Stimulated activated CD4-positive, alpha-beta T cell treated with anti-CD3 and anti-CD28 coated beads, Interleukin-15, amount 100 ng/mL, for 1 hour (primary cell): ENCODE measurements around the gene AGR3.

Experiments used
- DNase-seq, 2 donors: peaks; one replicate each; pipeline ENCODE4 v3.0.0-alpha.2; 2020; ENCODE audit warnings: low read depth in 1 of 2, low spot score in 1 of 2

AGR3 gene

GRCh38 chr7:16881844-16882243 lies at the start of gene AGR3:
TSS of gene AGR3 (minus strand) at chr7:16881983. CDS start at chr7:16878618, 3,365 bp downstream.
- DNase-seq: no peak

DNA sequence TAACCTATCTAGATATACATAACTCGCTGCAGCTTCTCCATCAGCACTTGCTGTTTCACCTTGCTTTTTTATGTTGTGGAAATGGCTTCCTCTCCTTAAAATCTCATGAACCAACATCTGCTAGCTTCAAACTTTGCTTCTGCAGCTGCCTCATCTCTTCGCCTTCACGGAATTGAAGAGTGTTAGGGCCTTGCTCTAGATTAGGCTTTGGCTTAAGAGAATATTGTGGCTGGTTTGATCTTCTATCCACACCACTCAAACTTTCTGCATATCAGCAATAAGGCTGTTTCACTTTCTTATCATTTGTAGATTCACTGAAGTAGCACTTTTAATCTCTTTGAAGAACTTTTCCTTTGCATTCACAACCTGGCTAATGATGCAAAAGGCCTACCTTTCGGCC lies 49.2 kb upstream of the AGR3 start:
- no peak for DNase-seq

GRCh38 chr7:16929146-16929762 lies 47.5 kb upstream of the AGR3 start:
- no peak for DNase-seq

- DNase-seq: no peak
These were observed 45.1 kb upstream of the AGR3 start for GRCh38 chr7:16926861-16927260.

DNA sequence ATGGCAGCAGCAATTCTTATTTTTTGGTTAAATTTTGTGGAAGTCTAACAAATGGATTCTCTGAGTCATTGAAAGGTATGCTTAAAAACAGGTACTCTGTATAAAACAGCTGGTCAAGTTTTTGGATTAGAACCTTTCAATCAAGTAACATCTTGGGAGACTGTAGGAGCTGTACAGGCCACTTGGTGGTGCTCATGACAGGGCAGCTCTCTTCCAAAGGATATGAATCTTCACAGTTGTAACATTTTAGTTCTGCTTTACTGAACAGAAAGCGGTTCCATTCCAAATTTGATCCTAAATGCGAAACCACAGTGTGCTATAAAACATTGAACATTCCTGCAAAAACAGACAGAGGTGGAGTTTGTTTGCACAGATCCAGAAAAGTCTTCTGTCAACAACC lies 44.5 kb upstream of the AGR3 start:
- no peak for DNase-seq

DNA sequence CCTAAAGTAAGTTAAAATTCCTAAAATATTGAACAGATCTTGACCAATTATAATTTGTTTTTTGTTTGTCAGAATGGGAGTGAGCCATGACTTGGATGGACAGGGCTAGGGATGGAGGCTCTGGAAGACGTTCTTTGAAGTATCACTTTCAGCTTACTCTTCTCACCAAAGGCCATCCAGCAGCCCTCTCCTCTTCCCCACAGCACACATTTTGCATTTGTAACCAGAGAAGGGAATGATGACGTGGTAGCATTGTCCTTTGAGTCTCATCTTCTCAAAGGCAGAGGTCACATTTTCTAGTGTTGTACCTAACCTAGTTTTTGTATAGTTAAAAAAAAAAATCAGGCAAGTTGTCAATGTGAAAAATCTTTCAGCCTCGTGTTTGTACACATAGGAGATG lies 43.8 kb upstream of the AGR3 start:
- DNase-seq: no peak

DNA sequence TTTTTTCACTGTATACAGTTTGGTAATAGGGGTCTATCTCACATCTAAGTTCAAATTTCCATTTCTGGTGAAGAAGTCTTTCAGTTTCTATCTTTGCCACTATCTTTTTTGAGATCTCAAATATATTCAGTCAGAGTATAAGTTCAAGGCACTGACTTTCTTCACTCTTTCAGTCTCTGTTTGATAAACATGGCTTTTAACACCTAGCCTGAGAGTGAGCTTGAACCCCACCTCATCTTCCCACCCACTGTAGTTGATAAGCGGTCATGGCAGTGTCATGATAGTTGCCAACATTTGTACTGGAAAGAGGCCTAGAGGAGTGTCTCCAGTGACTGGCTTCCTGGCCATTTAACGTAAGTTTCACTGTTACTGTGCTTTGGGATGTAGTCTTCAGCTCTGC lies 41.2 kb upstream of the AGR3 start:
- DNase-seq: no peak

DNA sequence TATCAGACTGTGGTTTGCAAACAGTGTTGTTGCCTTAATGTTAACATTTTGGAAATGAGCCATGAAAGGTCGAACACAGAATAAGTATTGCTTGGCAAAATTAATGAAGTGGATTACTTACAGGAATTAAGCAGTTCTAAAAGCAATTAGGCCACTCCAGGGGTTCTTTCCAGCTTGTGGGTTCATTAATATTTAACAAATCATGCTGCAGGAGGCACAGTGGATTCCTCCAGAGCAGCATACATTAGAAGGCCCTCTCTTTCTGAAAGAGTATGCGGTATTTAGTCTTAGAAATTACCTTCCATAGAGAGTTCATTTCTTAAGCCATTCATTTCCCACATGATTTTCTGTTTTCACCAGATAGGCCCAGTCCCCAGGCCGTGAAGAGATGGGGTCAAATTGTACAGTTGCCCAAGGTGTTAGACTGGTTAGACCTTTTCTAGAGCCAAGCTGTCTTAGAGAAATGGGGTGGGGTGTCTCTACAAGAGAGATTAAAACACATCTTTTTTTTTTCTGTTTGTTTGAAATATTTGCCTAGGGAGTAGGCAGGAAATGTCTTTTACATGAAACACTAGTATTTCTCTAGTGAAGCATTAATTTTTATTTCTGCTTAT lies 40.0 kb upstream of the AGR3 start:
- DNase-seq: no peak

DNA sequence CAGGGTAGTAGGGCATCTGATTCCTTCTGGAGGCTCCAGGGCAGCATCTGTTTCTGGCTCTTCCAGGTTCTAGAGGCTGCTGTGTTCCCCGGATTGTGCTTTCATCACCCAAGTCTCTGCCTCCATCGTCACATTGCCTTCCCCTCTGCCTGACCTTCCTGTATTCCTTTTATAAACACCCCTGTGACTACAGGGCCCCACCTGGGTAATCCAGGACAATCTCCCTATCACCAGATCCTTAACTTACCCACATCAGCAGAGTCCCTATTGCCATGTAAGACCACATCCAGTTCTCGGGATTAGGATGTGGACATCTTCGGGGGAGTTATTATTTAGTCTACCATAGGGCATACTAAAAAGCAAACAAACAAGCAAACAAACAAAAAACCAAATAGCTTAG lies 39.4 kb upstream of the AGR3 start:
- no peak for DNase-seq

DNA sequence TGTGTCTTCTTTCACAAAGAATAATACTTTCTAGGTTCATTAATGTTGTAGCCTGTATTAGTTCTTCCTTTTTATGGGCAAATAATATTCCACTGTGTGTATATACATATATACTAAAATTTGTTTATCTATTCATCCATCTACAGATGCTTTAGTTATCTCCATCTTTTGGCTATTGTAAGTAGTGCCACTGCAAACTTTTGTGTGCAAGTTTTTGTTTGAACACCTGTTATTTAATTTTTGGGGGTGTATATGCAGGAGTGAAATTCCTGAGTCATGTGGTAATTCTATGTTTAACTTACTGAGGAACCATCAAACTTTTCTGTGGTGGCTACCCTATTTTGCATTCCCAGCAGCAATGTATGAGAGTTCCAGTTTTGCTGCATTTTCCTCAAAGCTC lies 37.7 kb upstream of the AGR3 start:
- no peak for DNase-seq

DNA sequence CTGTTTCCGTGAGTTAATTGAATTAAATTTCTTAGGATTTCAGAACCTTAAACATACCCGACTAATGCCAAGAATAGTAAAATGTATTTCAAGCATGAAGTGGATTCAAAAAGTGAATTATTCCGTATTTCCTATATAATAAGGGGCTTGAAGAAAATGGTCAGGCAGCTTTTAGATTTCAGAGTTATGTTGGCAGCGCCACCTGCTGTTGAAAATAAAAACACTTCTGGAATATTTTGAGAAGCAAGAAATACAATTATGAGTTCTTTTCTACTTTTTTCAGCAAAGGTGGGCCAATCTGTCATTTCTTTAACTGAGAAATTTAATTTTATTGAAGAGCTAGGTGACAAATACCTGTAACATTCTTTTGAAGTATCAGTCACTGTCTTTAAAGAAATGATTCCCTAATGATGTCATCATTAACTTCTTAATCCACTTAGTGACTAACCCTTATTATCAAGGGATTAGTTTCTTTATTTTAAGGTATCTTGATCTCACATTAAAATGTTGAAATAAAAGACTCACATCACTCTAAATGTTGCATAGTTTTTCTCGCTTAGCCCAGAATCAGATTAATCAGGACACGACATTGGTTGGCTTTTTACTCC lies 36.6 kb upstream of the AGR3 start:
- DNase-seq: no peak

DNA sequence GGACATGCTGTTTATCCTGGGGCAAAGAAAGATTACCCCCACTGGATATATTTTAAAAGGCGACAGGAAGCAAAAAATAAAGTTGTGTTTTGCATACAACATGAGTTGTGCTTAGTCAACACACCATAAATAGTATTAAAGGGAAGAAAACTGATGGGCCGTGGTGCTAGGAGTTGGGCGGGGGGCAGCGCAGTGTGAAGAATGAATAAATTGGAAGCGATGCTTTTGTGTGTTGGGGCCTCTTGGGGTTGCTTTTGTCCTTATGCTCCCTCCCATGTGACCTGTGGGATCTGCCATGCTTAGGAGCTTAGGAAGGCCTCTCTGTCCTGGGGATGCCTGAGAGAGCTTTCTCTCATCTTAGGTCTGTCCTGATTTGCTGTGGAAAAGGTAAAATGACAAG lies 35.0 kb upstream of the AGR3 start:
- DNase-seq: no peak

GRCh38 chr7:16916105-16916639 lies 34.4 kb upstream of the AGR3 start:
- no peak for DNase-seq

DNA sequence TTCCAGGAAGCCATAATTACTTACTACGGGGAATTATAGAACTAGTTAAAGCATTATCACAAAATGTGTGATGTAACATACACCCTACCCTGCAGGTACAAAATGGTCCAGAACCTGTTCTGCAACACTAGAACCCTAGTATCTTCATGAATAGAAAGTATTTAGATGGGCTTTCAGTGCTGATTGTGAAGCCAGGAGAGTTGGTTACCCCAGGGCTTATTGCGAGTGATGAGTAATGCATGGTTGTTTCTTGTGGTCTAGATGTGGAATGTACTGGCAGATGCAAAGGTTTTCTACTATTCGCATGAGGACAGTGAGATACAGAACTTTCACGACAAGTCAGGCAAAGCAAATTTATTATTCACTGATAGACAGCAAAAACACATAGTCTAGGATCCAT lies 33.6 kb upstream of the AGR3 start:
- no peak for DNase-seq

- no peak for DNase-seq
These were observed 33.0 kb upstream of the AGR3 start for GRCh38 chr7:16914771-16915170.

DNA sequence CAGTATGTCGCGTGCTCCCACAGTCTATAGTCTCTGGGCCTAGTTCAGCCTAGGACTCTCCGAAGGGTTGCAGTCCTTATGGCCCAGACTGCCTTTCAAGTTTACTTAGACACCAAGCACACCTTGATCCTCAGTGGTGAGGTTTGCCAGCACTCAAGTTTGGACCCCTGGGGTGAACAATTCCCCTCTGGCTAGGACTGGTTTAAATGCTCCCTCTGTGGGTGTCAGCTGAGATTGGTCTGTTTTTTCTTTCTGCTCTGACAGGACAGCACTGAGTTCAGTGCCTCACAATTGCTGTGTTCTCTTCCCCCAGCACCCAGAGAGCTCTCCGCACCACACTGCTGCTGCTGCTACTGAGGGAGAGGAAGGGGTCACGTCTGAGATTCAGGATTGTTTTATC lies 31.9 kb upstream of the AGR3 start:
- DNase-seq: no peak

GRCh38 chr7:16912540-16912939 lies 30.8 kb upstream of the AGR3 start:
- no peak for DNase-seq

GRCh38 chr7:16908561-16908960 lies 26.8 kb upstream of the AGR3 start:
- DNase-seq: no peak

- DNase-seq: no peak
These were observed 23.7 kb upstream of the AGR3 start for GRCh38 chr7:16905300-16906044.

DNA sequence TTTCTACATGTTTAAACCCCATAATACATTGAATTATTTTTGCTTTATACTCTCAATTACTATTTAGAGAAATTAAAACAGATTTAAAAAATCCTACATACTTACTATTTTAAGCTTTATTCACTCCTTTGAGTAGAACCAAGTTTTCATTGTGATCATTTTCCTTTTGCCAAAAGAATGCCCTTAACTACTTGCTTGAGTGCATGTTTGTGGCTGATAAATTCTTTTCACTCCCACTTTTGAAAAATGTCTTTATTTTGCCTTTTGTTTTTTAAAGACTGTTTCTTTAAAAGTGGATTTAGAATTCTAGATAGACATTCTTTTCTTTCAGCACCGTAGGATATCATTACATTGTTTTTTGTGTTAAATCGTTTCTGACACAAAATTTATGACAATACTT lies 22.3 kb upstream of the AGR3 start:
- no peak for DNase-seq

DNA sequence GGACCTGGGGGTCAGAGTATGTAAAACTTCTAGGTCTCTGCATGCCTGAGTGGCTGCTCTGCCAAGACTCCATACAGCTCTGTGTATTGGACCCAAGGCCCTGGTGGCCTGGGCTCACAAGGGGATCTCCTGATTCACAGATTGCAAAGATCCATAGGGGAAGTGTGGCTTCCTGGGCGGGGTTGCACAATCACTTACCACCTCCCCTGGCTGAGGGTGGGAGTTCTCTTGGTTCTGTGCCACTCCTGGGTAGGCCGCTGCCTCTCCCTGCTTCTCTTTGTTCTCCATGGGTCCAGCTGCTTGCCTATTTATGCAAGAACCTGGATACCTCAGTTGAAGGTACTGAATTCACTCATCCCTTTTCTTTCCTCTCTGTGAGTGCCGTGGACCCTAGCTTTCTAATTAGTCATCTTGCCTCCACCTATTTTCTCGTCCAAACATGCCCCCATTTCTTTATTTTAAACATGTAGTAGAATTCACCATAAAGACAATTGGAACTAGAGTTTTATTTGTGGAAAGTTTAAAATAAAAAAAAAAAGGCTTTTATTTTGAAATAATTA lies 18.5 kb upstream of the AGR3 start:
- no peak for DNase-seq
